GM12878 (cell line): Measurements from ENCODE around the gene OR2AG2. TPM values are rescaled to one million over a fixed set of nuclear protein-coding genes. Genes with fewer than 3 reads are reported as not detected.

ENCODE experiments used
- ATAC-seq: fragments of 200-7000 bp; cut with Tn5 transposase; 3 replicates; pipeline ENCODE4 v1.9.1; 2020; ENCODE audit warnings: mild to moderate bottlenecking, moderate library complexity
- BruUV-seq: library from RNA; stranded (reverse); fragments of 400-500 nt; replicated peaks from 2 replicates; lab custom pipeline; 2021; lab: Mats Ljungman, UMichigan
- CTCF ChIA-PET: fragments of 300-600 bp; sonication (Branson Sonifier 250); formaldehyde crosslinking; extraction: SDS; loops from one replicate; lab custom pipeline; 2021; ENCODE audit warnings: inconsistent platforms; lab: Yijun Ruan, JAX
- POLR2A ChIA-PET: fragments of 350-600 bp; formaldehyde crosslinking; extraction: SDS; loops from one replicate; lab custom pipeline; 2021; ENCODE audit warnings: inconsistent platforms; lab: Charles Lee
- RAD21 ChIA-PET: fragments of 300-600 bp; sonication (Branson Sonifier 250); formaldehyde crosslinking; loops from one replicate; lab custom pipeline; 2023; ENCODE audit warnings: antibody characterized with exemption; ENCODE audit not compliant: unreplicated experiment; lab: Charles Lee
- SMC1A ChIA-PET: fragments of 300-600 bp; sonication (Branson Sonifier 250); formaldehyde crosslinking; loops from one replicate; lab custom pipeline; 2023; ENCODE audit not compliant: unreplicated experiment, uncharacterized antibody; lab: Charles Lee
- DNase-seq: peaks from one replicate; pipeline ENCODE4 v3.0.0-alpha.2; 2011; ENCODE audit warnings: low read depth, low spot score
- FAIRE-seq: peaks from 3 replicates; lab custom pipeline; 2011; peaks lifted over from hg19 to GRCh38; lab: Jason Lieb, UNC
- H2AFZ ChIP-seq: 2 replicates; pipeline ENCODE4 v1.6.0; 2011; ENCODE audit warnings: low read depth, low read length, control low read depth; ENCODE audit not compliant: control insufficient read depth
- H3K27ac ChIP-seq: 2 replicates; pipeline ENCODE4 v1.5.1; 2011; ENCODE audit warnings: control low read depth; ENCODE audit not compliant: control insufficient read depth, insufficient read depth
- H3K27me3 ChIP-seq, 2 experiments: replicated peaks in 1 of 2; 2 replicates each; pipeline versions ENCODE4 v1.6.0 to v1.6.1; 2011; ENCODE audit warnings: low read length in 1 of 2; ENCODE audit not compliant: control insufficient read depth in 2 of 2, insufficient read depth in 2 of 2
- H3K36me3 ChIP-seq, 2 experiments: 2 replicates each; pipeline ENCODE4 v1.5.1; 2011; ENCODE audit warnings: low read length in 1 of 2; ENCODE audit not compliant: control insufficient read depth in 2 of 2, insufficient read depth in 2 of 2
- H3K4me1 ChIP-seq: 2 replicates; pipeline ENCODE4 v1.6.1; 2011; ENCODE audit warnings: mild to moderate bottlenecking, low read length, moderate library complexity, mixed read lengths; ENCODE audit not compliant: control insufficient read depth, insufficient read depth
- H3K4me2 ChIP-seq: 2 replicates; pipeline ENCODE4 v1.6.0; 2011; ENCODE audit warnings: control low read depth; ENCODE audit not compliant: control insufficient read depth, insufficient read depth
- H3K4me3 ChIP-seq: fragments of 200-600 bp; sonication (generic); 2 replicates; pipeline ENCODE4 v1.5.1; 2016
- H3K79me2 ChIP-seq: 2 replicates; pipeline ENCODE4 v1.6.0; 2011; ENCODE audit warnings: low read length; ENCODE audit not compliant: control insufficient read depth, insufficient read depth
- H3K9ac ChIP-seq: 2 replicates; pipeline ENCODE4 v1.8.0; 2011; ENCODE audit warnings: low read length, control low read depth, mixed read lengths; ENCODE audit not compliant: control insufficient read depth, insufficient read depth
- H3K9me3 ChIP-seq: replicated peaks from 3 replicates; pipeline ENCODE4 v1.5.1; 2011; ENCODE audit warnings: mild to moderate bottlenecking, low read length; ENCODE audit not compliant: control insufficient read depth, insufficient read depth
- H4K20me1 ChIP-seq: 2 replicates; pipeline ENCODE4 v1.6.0; 2011; ENCODE audit not compliant: control insufficient read depth, insufficient read depth
- ASH2L ChIP-seq: fragments of 300-600, 200-600 bp; sonication (generic); IDR thresholded peaks from 2 replicates; pipeline ENCODE4 v1.6.1; 2017; ENCODE audit warnings: low read depth, mild to moderate bottlenecking, borderline replicate concordance
- EGR1 ChIP-seq, 2 experiments: IDR thresholded peaks; 1 replicate in 1 of 2; 2 replicates in 1 of 2; pipeline ENCODE4 v1.6.1; 2011 to 2012; ENCODE audit warnings: low read depth in 2 of 2, low read length in 2 of 2, borderline replicate concordance in 1 of 2, mild to moderate bottlenecking in 1 of 2, moderate library complexity in 1 of 2
- EZH2 ChIP-seq: IDR thresholded peaks from 2 replicates; pipeline ENCODE4 v1.6.1; 2012; ENCODE audit warnings: low read depth, mild to moderate bottlenecking, control low read depth, inconsistent platforms, low read length, borderline replicate concordance; ENCODE audit not compliant: control insufficient read depth
- FOXM1 ChIP-seq: IDR thresholded peaks from 2 replicates; pipeline ENCODE4 v1.6.1; 2012; ENCODE audit warnings: low read depth, mild to moderate bottlenecking, inconsistent platforms, low read length, moderate library complexity
- PBX3 ChIP-seq: IDR thresholded peaks from 2 replicates; pipeline ENCODE4 v1.6.1; 2011; ENCODE audit warnings: mild to moderate bottlenecking, low read depth, low read length, moderate library complexity; ENCODE audit not compliant: insufficient replicate concordance
- SMAD1 ChIP-seq: fragments of 450-650 bp; IDR thresholded peaks from 2 replicates; pipeline ENCODE4 v1.6.1; 2018; ENCODE audit warnings: mild to moderate bottlenecking, low read depth; ENCODE audit not compliant: partially characterized antibody
- STAT3 ChIP-seq: IDR thresholded peaks from 2 replicates; pipeline ENCODE4 v1.6.1; 2011; ENCODE audit warnings: low read depth, low read length, improper control_type of control experiment
- ZNF207 ChIP-seq: fragments of 450-650 bp; IDR thresholded peaks from 2 replicates; pipeline ENCODE4 v1.6.1; 2014; ENCODE audit warnings: antibody characterized with exemption, mild to moderate bottlenecking, borderline replicate concordance
- WGBS: methylation state at CpG from one replicate; pipeline ENCODE4 v1.1.6; 2016; ENCODE audit warnings: low lambda C conversion rate; ENCODE audit not compliant: insufficient replicate concordance, insufficient coverage; ENCODE audit errors: missing lambda C conversion rate; 5-methylcytosine and 5-hydroxymethylcytosine counted together
- in situ Hi-C: fragments of 300-500 bp; cut with MboI; formaldehyde crosslinking; loops from 9 replicates; pipeline ENCODE4 v1.14.3; 2018; ENCODE audit warnings: mixed read lengths
- intact Hi-C: fragments of 100-400 bp; cut with micrococcal nuclease; formaldehyde crosslinking; loops from one replicate; pipeline ENCODE4 v1.14.2; 2022; ENCODE audit not compliant: unreplicated experiment
- polyA plus RNA-seq, 11 experiments: library from polyadenylated mRNA; depleted of rRNA in 4 of 11; unstranded in 6 of 11; stranded (reverse) in 5 of 11; fragments of >200 nt; fragmentation: Nextera tagmentation in 4 of 11; fragmentation: Illumina TruSeq in 1 of 11; extraction: Ambion mirVana in 4 of 11; extraction: Trizol in 1 of 11; gene quantifications; 1 replicate in 1 of 11; 2 replicates in 10 of 11; pipeline versions ENCODE4 v1.2.1 to v1.2.3, GENCODE V29; 2011 to 2016; ENCODE audit warnings: inconsistent platforms in 2 of 11, missing spikeins in 2 of 11, low read depth in 1 of 11
- total RNA-seq, 4 experiments: library from RNA; depleted of rRNA in 3 of 4; stranded (reverse); fragments of >200 nt in 3 of 4; fragmentation: Illumina TruSeq in 1 of 4; extraction: Trizol in 1 of 4; gene quantifications; 2 replicates each; pipeline versions ENCODE4 v1.2.1 to v1.2.3, GENCODE V29; 2013 to 2021

OR2AG2 gene
- total and polyA plus RNA-seq, 10 of the 15 experiments (the other 5 are each of a cell fraction or from before 2014, with no cell fraction given) = 0.01 to 0.09 (median 0.07) TPM; not detected in 6

GRCh38 chr11:6818967-6819366 lies 47.2 kb upstream of the OR2AG2 start:
- BruUV-seq = no TSS peak
- Histone ChIP-seq H3K27me3 (no peaks in the 10 kb centered on the region), H3K36me3 (no peaks in the 10 kb centered on the region), H3K4me1 (no peaks in the 10 kb centered on the region), H3K4me2 (no peak overlapping the region), H3K9ac (no peak overlapping the region), H3K4me3 (no peak overlapping the region), H4K20me1 (no peaks in the 10 kb centered on the region)
- FAIRE-seq = no peak
- SMC1A ChIA-PET = no interaction called here
- TF ChIP-seq PBX3 = no peak
- no peak for TF ChIP-seq FOXM1
- TF ChIP-seq ASH2L = no peak
- TF ChIP-seq EZH2 = no peak
- TF ChIP-seq STAT3 = no peak
- no peak for TF ChIP-seq SMAD1
- no peak for TF ChIP-seq ZNF207
- no peak for TF ChIP-seq EGR1 (IDR thresholded peaks at IDR 0.05; ENCODE audit: borderline replicate concordance in 1 of 2, low read depth in 2 of 2, low read length in 2 of 2)
- TF ChIP-seq, all 136 proteins: peak for 0
- intact Hi-C loops (no loop called here), in situ Hi-C loops (loop anchor here (10.0 kb wide), 1 partner anchor 876 kb away; no protein-coding TSS in a partner anchor)
- Histone ChIP-seq H2AFZ (no peak overlapping the region), H3K27ac (no peak overlapping the region), H3K79me2 (no peaks in the 10 kb centered on the region), H3K9me3 (peaks cover 2% of the 10 kb centered on the region; the same call in 1 of the 3 replicates)
- ChIA-PET POLR2A (no interaction called here), RAD21 (no interaction called here), CTCF (interaction anchor here (1.9 kb wide), 1 partner anchor 8 kb away, joined by 14 read pairs; no protein-coding TSS in a partner anchor)
- DNase-seq (no peak), ATAC-seq (no peak)
- 56% methylated on average over 5 of the region's 5 CpGs for WGBS
